Measurements from ENCODE around the gene HMGCS1. TPM values are rescaled to one million over a fixed set of nuclear protein-coding genes. Genes with fewer than 3 reads are reported as not detected.
"Not testable (repeated sequence)": the region's sequence is repeated elsewhere in the genome, so short reads cannot be mapped to it uniquely, and the experiment has no call there.

Gene HMGCS1
- polyA plus RNA-seq, 4 donors, result 46.7 to 210 (median 71.5) TPM

DNA sequence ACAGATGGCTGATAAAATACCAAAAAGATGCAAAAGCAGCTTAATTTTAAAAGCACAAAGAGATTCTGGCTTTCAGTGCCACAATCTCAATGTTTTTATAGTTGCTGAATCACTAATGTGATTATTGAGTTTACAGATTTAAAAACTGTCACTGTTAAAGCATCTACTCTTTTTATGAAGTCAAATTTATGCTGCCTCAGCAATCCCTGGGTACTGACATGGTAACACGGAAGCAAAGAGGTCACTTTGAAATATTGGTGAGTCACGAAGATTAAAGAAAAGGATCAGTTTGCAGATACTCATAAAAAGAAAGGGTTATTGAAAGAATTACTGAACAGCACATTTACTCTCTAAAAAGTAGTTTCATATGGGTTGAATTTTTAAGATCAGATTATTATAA lies 39.7 kb upstream of the HMGCS1 start:
- no peak for DNase-seq
- Histone ChIP-seq H3K27me3 (ENCODE audit: control insufficient read depth in 3 of 3, insufficient read depth in 3 of 3, low read length in 3 of 3) (no peaks in the 10 kb centered on the region), H3K27ac (ENCODE audit: low read depth in 1 of 3, low read length in 2 of 3) (no peak overlapping the region), H3K4me1 (ENCODE audit: control insufficient read depth in 3 of 3, insufficient read depth in 2 of 3, low read depth in 1 of 3, low read length in 2 of 3) (peaks cover 0 to 17% (median 2%) of the 10 kb centered on the region in 3 donors), H3K9me3 (ENCODE audit: control insufficient read depth in 2 of 2, insufficient read depth in 1 of 2, low read depth in 1 of 2, low read length in 1 of 2) (no peaks in the 10 kb centered on the region), H3K4me3 (ENCODE audit: low read depth in 1 of 3, low read length in 3 of 3) (no peak overlapping the region), H3K36me3 (ENCODE audit: control insufficient read depth in 3 of 3, insufficient read depth in 2 of 3, low read depth in 1 of 3, low read length in 3 of 3) (no peaks in the 10 kb centered on the region)
- FAIRE-seq, result no peak
- 72 to 80% (median 74%) methylated on average over 2 of the region's 2 CpGs for WGBS, 3 donors

DNA sequence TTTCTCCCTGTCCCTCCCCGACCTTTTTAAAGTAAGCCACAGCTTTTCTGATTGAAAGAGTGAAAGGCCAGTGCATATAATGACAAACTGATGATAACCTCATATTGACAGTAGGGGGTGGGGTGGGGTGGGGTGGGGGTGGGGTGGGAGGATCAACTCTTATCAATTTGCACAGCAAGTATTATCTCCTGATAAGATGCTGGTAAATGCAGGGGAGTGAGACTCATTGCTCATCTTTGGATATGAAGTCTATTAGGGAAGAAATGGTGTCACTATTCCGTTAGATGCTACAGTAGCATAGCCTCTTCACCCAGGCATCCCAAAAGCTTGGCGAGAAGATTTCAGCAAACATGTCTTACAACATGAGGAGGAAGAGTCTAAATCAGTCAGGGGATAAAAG lies 38.9 kb upstream of the HMGCS1 start:
- Histone ChIP-seq H3K9me3 (ENCODE audit: control insufficient read depth in 2 of 2, insufficient read depth in 1 of 2, low read depth in 1 of 2, low read length in 1 of 2) (no peaks in the 10 kb centered on the region), H3K27me3 (ENCODE audit: control insufficient read depth in 3 of 3, insufficient read depth in 3 of 3, low read length in 3 of 3) (no peaks in the 10 kb centered on the region), H3K27ac (ENCODE audit: low read depth in 1 of 3, low read length in 2 of 3) (no peak overlapping the region), H3K4me3 (ENCODE audit: low read depth in 1 of 3, low read length in 3 of 3) (no peak overlapping the region), H3K4me1 (ENCODE audit: control insufficient read depth in 3 of 3, insufficient read depth in 2 of 3, low read depth in 1 of 3, low read length in 2 of 3) (peaks cover 0 to 23% (median 2%) of the 10 kb centered on the region in 3 donors), H3K36me3 (ENCODE audit: control insufficient read depth in 3 of 3, insufficient read depth in 2 of 3, low read depth in 1 of 3, low read length in 3 of 3) (no peaks in the 10 kb centered on the region)
- DNase-seq (no peak), FAIRE-seq (no peak)
- 57 to 75% (median 73%) methylated on average over 3 of the region's 3 CpGs for WGBS, 3 donors

DNA sequence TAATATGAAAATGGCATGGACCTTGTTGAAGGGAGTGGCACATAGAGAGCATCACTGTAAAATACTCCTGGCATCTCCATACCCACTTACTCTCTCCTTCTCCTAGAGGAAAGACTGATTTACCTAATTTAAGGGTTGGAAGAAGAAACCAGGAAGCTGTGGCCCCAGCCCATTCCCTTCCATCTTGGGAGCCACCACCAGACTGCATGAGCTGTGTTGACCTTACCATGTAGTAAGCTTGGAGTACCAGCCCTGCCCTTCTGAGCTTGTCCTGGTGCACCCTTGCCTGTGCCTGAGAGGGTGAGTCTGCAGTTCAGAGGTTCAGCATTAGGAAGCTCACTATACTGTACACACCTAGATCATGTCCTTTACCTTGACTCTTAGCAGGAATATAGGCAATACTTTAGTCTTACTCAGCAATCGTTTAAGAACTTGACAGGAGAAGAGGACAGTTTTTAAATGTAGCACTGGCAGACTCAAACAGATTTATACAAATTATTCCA lies 35.7 kb upstream of the HMGCS1 start:
- H3K4me1 ChIP-seq (ENCODE audit: control insufficient read depth in 3 of 3, insufficient read depth in 2 of 3, low read depth in 1 of 3, low read length in 2 of 3), result peaks cover 0 to 18% (median 2%) of the 10 kb centered on the region in 3 donors
- no peak for FAIRE-seq
- peak in 1 of 2 donors; percentile 45 for DNase-seq
- H3K9me3 ChIP-seq (ENCODE audit: control insufficient read depth in 2 of 2, insufficient read depth in 1 of 2, low read depth in 1 of 2, low read length in 1 of 2), result no peaks in the 10 kb centered on the region
- no peaks in the 10 kb centered on the region for H3K36me3 ChIP-seq (ENCODE audit: control insufficient read depth in 3 of 3, insufficient read depth in 2 of 3, low read depth in 1 of 3, low read length in 3 of 3)
- no peaks in the 10 kb centered on the region for H3K27me3 ChIP-seq (ENCODE audit: control insufficient read depth in 3 of 3, insufficient read depth in 3 of 3, low read length in 3 of 3)
- H3K27ac ChIP-seq (ENCODE audit: low read depth in 1 of 3, low read length in 2 of 3), result peak overlapping the region in 1 of 3 donors; percentile 29
- 83 to 89% (median 86%) methylated on average over 1 of the region's 1 CpG for WGBS, 3 donors
- no peak overlapping the region for H3K4me3 ChIP-seq (ENCODE audit: low read depth in 1 of 3, low read length in 3 of 3)

DNA sequence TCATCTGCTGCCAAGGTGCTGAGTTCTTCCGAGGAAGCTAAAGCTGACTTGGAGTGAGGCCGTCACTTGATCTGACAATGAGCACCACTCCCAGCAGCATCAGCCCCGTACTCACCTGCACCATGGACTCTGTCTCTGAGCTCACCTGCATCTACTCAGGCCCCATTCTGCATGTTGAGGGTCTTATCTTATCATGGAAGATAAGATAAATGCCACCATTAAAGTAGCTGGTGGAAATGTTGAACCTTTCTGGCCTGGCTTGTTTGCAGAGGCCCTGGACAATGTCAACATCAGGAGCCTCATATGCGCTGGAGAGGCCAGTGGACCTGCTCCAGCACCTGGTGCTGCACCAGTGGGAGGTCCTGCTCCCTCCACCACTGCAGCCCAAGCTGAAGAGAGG lies 35.0 kb upstream of the HMGCS1 start:
- H3K9me3 ChIP-seq (ENCODE audit: control insufficient read depth in 2 of 2, insufficient read depth in 1 of 2, low read depth in 1 of 2, low read length in 1 of 2), result no peaks in the 10 kb centered on the region
- DNase-seq (peak in 1 of 2 donors; percentile 84), FAIRE-seq (no peak)
- H3K4me3 ChIP-seq (ENCODE audit: low read depth in 1 of 3, low read length in 3 of 3), result no peak overlapping the region
- H3K27ac ChIP-seq (ENCODE audit: low read depth in 1 of 3, low read length in 2 of 3), result peak overlapping the region in 1 of 3 donors; percentile 73
- peaks cover 0 to 18% (median 2%) of the 10 kb centered on the region in 3 donors for H3K4me1 ChIP-seq (ENCODE audit: control insufficient read depth in 3 of 3, insufficient read depth in 2 of 3, low read depth in 1 of 3, low read length in 2 of 3)
- WGBS, 3 donors, result 25 to 61% (median 44%) methylated on average over 4 of the region's 4 CpGs
- no peaks in the 10 kb centered on the region for H3K36me3 ChIP-seq (ENCODE audit: control insufficient read depth in 3 of 3, insufficient read depth in 2 of 3, low read depth in 1 of 3, low read length in 3 of 3)
- H3K27me3 ChIP-seq (ENCODE audit: control insufficient read depth in 3 of 3, insufficient read depth in 3 of 3, low read length in 3 of 3), result no peaks in the 10 kb centered on the region

DNA sequence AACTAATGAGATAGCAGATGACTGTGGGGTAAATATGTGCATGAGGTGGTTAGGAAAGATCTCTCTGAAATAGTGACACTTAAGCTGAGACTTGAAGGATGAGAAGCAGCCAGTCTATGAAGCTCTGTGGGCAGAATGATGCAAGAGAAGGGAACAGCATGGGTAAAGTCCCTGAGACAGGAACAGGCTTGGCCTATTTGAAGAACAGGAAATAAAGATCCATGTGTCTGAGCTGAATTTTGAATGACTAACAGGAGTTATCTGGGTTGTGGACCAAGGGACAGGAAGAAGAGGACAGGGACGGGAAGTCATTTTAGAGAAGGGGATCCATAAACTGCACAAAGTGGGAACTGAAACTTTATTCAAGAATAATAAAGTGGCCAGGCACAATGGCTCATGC lies 25.6 kb upstream of the HMGCS1 start:
- H3K27ac ChIP-seq (ENCODE audit: low read depth in 1 of 3, low read length in 2 of 3), result no peak overlapping the region
- 84 to 90% (median 84%) methylated on average over 1 of the region's 1 CpG for WGBS, 3 donors
- DNase-seq (no peak), FAIRE-seq (no peak)
- H3K4me3 ChIP-seq (ENCODE audit: low read depth in 1 of 3, low read length in 3 of 3), result no peak overlapping the region
- no peaks in the 10 kb centered on the region for H3K4me1 ChIP-seq (ENCODE audit: control insufficient read depth in 3 of 3, insufficient read depth in 2 of 3, low read depth in 1 of 3, low read length in 2 of 3)
- peaks cover 4 to 24% of the 10 kb centered on the region in 2 donors for H3K9me3 ChIP-seq (ENCODE audit: control insufficient read depth in 2 of 2, insufficient read depth in 1 of 2, low read depth in 1 of 2, low read length in 1 of 2)
- H3K36me3 ChIP-seq (ENCODE audit: control insufficient read depth in 3 of 3, insufficient read depth in 2 of 3, low read depth in 1 of 3, low read length in 3 of 3), result no peaks in the 10 kb centered on the region
- no peaks in the 10 kb centered on the region for H3K27me3 ChIP-seq (ENCODE audit: control insufficient read depth in 3 of 3, insufficient read depth in 3 of 3, low read length in 3 of 3)

DNA sequence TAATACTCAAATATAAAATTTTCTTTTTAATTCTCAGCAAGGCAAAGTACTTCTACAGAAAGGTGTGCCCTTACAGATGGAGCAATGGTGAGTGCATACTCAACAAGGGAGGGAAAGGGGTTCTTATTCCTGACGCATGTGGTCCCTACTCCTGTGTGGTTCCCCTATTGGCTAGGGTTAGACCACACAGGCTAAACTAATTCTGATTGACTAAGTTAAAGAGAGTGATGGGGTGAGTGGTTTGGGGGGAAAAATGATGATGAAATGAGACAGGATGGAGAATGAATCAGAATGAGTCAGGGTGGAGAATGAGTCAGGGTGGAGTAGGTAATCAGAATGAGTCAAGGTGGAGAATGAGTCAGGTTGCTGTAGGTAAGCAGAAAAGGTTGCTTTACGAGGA lies 22.9 kb upstream of the HMGCS1 start:
- H3K36me3 ChIP-seq (ENCODE audit: control insufficient read depth in 3 of 3, insufficient read depth in 2 of 3, low read depth in 1 of 3, low read length in 3 of 3), result no peaks in the 10 kb centered on the region
- H3K4me1 ChIP-seq (ENCODE audit: control insufficient read depth in 3 of 3, insufficient read depth in 2 of 3, low read depth in 1 of 3, low read length in 2 of 3), result no peaks in the 10 kb centered on the region
- H3K27me3 ChIP-seq (ENCODE audit: control insufficient read depth in 3 of 3, insufficient read depth in 3 of 3, low read length in 3 of 3), result no peaks in the 10 kb centered on the region
- no peak for FAIRE-seq
- DNase-seq, result no peak
- H3K4me3 ChIP-seq (ENCODE audit: low read depth in 1 of 3, low read length in 3 of 3), result no peak overlapping the region
- H3K27ac ChIP-seq (ENCODE audit: low read depth in 1 of 3, low read length in 2 of 3), result no peak overlapping the region
- WGBS, 3 donors, result 66 to 83% (median 81%) methylated on average over 2 of the region's 2 CpGs
- peaks cover 4 to 23% of the 10 kb centered on the region in 2 donors for H3K9me3 ChIP-seq (ENCODE audit: control insufficient read depth in 2 of 2, insufficient read depth in 1 of 2, low read depth in 1 of 2, low read length in 1 of 2)

DNA sequence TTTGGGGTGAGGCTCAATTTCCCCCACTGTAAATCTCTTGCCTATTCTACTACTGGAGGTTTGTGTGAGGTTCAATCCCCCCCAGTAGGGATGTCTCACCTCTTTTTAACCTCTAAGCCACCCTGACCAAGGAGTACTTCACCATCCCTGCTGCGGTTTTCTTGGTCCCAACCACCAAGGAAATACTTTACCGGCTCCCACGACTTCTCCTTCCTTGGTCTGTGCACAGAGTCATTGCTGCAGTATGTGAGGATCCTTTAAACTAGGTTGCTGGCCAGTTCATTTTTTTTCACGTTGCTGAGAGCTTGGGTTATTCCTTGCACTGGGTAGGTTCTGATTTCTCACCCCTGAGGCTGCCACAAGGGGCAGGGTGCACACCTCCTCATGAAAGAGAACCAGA lies 22.5 kb upstream of the HMGCS1 start:
- Histone ChIP-seq H3K36me3 (ENCODE audit: control insufficient read depth in 3 of 3, insufficient read depth in 2 of 3, low read depth in 1 of 3, low read length in 3 of 3) (no peaks in the 10 kb centered on the region), H3K9me3 (ENCODE audit: control insufficient read depth in 2 of 2, insufficient read depth in 1 of 2, low read depth in 1 of 2, low read length in 1 of 2) (peaks cover 2 to 18% of the 10 kb centered on the region in 2 donors), H3K27me3 (ENCODE audit: control insufficient read depth in 3 of 3, insufficient read depth in 3 of 3, low read length in 3 of 3) (no peaks in the 10 kb centered on the region), H3K27ac (ENCODE audit: low read depth in 1 of 3, low read length in 2 of 3) (no peak overlapping the region), H3K4me3 (ENCODE audit: low read depth in 1 of 3, low read length in 3 of 3) (no peak overlapping the region), H3K4me1 (ENCODE audit: control insufficient read depth in 3 of 3, insufficient read depth in 2 of 3, low read depth in 1 of 3, low read length in 2 of 3) (no peaks in the 10 kb centered on the region)
- 60 to 89% (median 78%) methylated on average over 4 of the region's 4 CpGs for WGBS, 3 donors
- no peak for FAIRE-seq
- DNase-seq, result no peak

DNA sequence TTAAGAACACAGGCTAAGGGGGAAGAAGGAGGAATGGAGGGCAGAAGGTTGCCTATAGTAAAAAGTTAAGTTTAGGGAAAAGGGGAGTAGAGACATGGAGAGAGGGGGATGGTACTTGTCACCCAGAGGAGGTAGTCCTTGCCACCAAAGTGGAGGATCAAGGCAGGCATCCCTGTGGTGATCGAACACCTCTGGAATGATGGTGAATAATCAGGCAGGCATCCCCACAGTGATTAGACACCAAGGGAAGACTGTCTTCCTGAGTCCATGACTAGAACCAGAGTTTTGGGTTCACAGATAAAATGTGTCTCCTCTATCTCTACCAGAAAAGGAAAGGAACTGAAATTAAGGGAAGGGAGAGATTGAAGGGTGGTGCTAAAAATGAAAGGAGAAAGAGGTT lies 19.2 kb upstream of the HMGCS1 start:
- Histone ChIP-seq H3K4me1 (ENCODE audit: control insufficient read depth in 3 of 3, insufficient read depth in 2 of 3, low read depth in 1 of 3, low read length in 2 of 3) (no peaks in the 10 kb centered on the region), H3K4me3 (ENCODE audit: low read depth in 1 of 3, low read length in 3 of 3) (no peak overlapping the region), H3K27ac (ENCODE audit: low read depth in 1 of 3, low read length in 2 of 3) (no peak overlapping the region), H3K27me3 (ENCODE audit: control insufficient read depth in 3 of 3, insufficient read depth in 3 of 3, low read length in 3 of 3) (no peaks in the 10 kb centered on the region), H3K36me3 (ENCODE audit: control insufficient read depth in 3 of 3, insufficient read depth in 2 of 3, low read depth in 1 of 3, low read length in 3 of 3) (no peaks in the 10 kb centered on the region), H3K9me3 (ENCODE audit: control insufficient read depth in 2 of 2, insufficient read depth in 1 of 2, low read depth in 1 of 2, low read length in 1 of 2) (peaks cover 2 to 24% of the 10 kb centered on the region in 2 donors)
- WGBS, 3 donors, result 93 to 100% (median 100%) methylated on average over 1 of the region's 1 CpG
- DNase-seq, result no peak
- no peak for FAIRE-seq

DNA sequence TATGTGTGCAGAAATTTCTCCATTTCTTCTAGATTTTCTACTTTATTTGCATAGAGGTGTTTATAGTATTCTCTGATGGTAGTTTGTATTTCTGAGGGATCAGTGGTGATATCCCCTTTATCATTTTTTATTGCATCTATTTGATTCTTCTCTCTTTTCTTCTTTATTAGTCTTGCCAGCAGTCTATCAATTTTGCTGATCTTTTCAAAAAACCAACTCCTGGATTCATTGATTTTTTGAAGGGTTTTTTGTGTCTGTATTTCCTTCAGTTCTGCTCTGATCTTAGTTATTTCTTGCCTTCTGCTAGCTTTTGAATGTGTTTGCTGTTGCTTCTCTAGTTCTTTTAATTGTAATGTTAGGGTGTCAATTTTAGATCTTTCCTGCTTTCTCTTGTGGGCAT lies 12.4 kb upstream of the HMGCS1 start:
- H3K36me3 ChIP-seq (ENCODE audit: control insufficient read depth in 3 of 3, insufficient read depth in 2 of 3, low read depth in 1 of 3, low read length in 3 of 3); H3K4me1 ChIP-seq (ENCODE audit: control insufficient read depth in 3 of 3, insufficient read depth in 2 of 3, low read depth in 1 of 3, low read length in 2 of 3); FAIRE-seq: not testable (repeated sequence)

More for the DNA sequence above, 12.4 kb upstream of the HMGCS1 start:
- DNase-seq; H3K4me3 ChIP-seq (ENCODE audit: low read depth in 1 of 3, low read length in 3 of 3); H3K9me3 ChIP-seq (ENCODE audit: control insufficient read depth in 2 of 2, insufficient read depth in 1 of 2, low read depth in 1 of 2, low read length in 1 of 2); H3K27me3 ChIP-seq (ENCODE audit: control insufficient read depth in 3 of 3, insufficient read depth in 3 of 3, low read length in 3 of 3); H3K27ac ChIP-seq (ENCODE audit: low read depth in 1 of 3, low read length in 2 of 3): not testable (repeated sequence)
